Measurements from ENCODE around the gene OR2AJ1.

Gene OR2AJ1, protein sequence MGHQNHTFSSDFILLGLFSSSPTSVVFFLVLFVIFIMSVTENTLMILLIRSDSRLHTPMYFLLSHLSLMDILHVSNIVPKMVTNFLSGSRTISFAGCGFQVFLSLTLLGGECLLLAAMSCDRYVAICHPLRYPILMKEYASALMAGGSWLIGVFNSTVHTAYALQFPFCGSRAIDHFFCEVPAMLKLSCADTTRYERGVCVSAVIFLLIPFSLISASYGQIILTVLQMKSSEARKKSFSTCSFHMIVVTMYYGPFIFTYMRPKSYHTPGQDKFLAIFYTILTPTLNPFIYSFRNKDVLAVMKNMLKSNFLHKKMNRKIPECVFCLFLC
- long read RNA-seq, donor 1: 0 reads
- long read RNA-seq, donor 2: 0 reads
- long read RNA-seq, donor 3: 0 reads
- long read RNA-seq, donor 4: 0 reads
- long read RNA-seq, donor 5: 0 reads
- long read RNA-seq, donor 6: 0 reads
- long read RNA-seq, donor 7: 0 reads
- long read RNA-seq, donor 8: 0 reads

DNA sequence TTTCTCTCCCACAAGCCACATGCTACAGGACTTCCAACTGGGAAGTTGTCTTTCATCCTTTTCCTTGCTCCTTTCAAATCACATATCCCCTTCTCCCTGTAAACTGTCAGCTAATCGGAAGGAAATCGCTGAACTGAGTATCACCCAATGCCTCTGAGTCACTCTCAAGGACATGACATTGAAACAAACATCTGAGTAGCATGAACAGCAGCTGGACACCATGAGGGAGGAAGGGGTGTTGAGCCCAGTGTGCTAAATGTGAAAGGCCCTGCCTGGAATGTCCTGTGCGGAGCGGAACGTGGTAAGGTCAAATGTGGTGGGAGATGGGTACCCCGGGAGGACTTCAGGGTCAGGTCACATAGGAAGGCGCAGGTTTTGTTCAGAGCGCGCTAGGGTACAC is at the start of gene OR2AJ1:
TSS of gene OR2AJ1 (plus strand) at position 22 of the 400 bp plus-strand sequence. CDS start 8,880 bp downstream, outside the sequence.
- DNase-seq: no peak

DNA sequence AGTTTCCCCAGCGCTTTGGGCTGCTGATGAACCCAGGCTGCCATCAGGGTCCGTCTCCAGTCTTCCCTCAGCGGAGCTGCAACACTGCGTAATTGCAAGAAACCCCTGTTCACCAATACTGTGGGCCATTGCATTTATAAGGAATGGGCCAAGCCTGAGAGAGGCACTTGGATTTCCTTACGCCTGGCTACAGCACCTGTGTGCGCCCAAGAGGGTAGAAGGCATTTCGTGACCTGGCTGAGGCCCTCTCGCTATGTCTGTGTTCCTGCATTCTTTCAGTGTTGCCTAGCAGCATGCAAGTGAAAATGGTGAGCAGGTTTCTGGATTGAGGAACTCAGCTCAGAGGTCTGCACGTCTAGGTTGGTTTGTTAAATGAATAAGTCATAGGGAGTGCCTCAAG is 41.3 kb upstream of the OR2AJ1 start:
- no peak for DNase-seq

DNA sequence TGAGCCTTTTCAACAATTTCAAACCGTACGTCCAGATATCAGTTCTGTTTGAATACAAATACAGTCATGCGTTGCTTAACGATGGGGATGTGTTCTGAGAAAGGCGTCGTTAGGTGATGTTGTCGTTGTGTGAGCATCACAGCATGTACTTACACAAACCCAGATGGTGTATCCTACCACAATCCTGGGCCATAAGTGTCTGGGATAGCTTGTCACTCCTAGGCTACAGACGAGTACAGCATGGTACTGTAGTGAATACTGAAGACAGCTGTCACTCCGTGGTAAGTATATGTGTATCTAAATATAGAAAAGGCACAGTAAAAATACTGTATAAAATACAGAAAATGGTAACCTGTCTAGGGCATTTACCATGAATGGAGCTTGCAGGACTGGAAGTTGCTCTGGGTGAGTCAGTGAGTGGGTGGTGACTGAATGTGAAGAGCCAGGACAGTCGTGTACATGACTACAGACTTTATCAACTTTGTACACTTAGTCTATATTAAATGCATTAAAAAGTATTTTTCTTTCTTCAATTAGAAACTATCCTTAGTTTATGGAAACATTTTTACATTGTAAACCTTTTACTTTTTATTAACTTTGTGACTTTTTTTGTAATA is 39.8 kb upstream of the OR2AJ1 start:
- DNase-seq: no peak

DNA sequence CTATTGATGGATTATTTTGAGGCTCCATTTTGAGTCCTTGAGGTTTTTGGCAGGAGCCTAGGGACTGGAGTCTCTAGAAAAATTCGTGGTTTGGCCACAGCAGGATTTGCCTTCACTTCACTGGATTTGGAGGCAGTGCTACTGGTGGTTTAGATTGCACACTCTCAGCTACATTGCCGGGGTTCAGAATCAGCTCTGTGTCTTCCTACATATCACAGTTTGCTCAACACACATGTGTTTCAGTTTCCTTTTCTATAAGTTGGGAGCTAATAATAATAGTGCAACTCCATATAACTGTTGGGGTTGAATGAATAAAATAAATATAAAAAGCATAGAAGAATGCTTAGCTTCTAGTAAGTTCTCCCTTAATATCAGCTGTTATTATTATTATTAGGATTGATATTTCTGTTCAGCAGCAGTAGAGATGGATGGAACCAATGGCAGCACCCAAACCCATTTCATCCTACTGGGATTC is 29.5 kb upstream of the OR2AJ1 start, which contains the start of gene OR2W3:
TSS of gene OR2W3 (plus strand) at position 425 of the 475 bp plus-strand sequence. CDS start at position 425, 0 bp downstream.
- DNase-seq: no peak

DNA sequence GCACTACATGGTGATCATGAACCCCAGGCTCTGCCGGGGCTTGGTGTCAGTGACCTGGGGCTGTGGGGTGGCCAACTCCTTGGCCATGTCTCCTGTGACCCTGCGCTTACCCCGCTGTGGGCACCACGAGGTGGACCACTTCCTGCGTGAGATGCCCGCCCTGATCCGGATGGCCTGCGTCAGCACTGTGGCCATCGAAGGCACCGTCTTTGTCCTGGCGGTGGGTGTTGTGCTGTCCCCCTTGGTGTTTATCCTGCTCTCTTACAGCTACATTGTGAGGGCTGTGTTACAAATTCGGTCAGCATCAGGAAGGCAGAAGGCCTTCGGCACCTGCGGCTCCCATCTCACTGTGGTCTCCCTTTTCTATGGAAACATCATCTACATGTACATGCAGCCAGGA is 28.7 kb upstream of the OR2AJ1 start:
- no peak for DNase-seq

DNA sequence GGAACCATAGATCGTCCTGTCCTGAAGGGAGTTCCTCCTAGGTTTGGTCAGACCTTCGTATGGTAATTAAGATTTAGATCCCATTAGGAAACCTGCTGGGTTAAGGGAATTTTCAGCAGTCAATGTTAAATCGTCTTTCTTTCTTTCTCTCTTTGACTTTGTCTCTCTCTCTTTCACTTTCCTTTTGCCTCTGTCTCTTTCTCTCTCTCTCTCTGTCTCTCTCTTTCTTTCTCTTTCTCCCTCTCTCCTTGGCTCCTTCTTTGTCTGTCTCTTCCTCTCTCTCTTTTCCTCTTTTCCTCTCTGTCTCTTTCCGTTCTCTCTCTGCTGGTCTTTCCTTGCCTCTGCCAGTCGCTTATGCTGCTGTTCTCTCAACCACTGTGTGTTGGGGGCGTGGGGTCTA is 20.6 kb upstream of the OR2AJ1 start:
- DNase-seq: no peak

DNA sequence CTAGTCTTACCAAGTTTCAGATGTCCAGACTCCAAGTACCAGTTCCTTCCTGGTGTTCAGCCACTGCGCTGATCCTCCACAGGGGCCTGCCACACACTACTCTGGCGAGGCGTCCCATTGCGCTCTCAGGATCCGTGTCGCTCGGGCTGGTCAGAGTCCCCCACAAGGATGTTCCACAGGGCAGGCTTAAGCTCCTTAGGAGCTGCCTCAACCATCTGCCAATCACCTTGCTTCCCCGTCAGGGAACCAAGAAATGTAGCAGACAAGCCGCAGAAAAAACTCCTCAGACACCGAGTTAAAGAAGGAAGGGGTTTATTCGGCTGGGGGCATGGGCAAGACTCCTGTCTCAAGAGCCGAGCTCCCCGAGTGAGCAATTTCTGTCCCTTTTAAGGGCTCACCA is 19.5 kb upstream of the OR2AJ1 start:
- no peak for DNase-seq

DNA sequence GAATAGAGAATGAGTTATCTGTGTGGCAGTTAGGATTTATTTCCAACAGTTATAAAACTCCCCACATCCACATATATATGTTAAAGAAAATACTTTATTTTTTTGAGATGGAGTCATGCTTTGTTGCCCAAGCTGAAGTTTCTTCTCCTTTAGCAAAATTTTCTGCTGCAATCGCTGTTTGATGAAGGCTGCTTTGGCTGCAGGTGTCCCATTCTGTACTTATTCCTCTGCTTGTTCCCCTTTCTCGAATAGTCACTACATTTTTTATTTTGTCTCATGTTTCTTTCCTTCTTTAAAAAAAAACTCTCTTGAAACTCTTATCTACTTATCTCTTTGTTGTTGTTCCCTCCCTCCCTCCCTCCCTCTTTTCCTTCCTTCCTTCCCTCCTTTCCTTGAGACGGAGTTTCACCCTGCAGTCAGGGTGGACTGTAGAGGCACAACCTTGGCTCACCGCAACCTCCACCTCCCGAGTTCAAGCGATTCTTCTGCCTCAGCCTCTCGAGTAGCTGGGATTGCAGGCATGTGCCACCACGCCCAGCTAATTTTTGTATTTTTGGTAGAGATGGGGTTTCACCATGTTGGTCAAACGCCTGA is 18.7 kb upstream of the OR2AJ1 start:
- no peak for DNase-seq

DNA sequence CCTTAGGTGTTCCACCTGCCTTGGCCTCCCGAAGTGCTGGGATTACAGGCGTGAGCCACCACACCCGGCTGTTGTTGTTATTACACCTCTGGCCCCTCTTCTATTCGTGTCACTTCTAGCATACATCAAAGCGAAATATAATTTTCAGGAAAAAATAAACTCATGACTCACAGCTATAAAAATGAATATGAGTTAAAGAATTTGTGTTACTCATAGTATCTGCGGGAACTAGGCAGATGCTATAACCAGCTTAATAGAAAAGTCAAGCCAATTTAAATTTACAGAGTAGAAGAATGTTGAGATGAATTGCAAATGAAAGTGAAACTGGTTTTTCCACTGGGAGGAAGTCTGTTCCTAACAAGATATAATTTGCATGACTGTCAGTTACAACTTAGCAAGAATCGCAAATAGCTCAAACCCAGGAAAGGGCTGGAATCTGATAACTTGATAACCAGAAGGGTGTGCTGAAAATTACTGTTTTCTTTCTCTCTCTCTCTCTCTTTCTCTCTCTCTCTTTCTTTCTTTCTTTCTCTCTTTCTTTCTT is 18.1 kb upstream of the OR2AJ1 start:
- DNase-seq: no peak

DNA sequence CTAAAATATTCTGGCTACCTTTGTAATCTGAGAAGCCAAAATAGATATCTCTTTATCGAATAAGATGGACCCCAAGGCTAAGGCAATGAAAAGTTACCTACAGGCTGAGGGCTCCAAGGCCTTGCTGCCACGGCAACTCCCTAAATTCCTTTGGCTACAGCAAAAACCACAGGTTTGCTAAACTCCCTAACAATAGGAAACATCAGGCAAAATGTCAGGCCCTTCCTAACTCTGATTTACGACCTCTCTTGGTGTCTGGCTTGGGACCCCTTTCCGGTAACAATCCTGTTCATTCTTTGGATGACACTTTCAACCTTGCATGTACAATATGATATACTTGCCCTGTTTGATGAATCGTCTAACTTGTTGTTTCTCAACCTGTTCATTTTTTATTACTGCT is 15.9 kb upstream of the OR2AJ1 start:
- DNase-seq: no peak

DNA sequence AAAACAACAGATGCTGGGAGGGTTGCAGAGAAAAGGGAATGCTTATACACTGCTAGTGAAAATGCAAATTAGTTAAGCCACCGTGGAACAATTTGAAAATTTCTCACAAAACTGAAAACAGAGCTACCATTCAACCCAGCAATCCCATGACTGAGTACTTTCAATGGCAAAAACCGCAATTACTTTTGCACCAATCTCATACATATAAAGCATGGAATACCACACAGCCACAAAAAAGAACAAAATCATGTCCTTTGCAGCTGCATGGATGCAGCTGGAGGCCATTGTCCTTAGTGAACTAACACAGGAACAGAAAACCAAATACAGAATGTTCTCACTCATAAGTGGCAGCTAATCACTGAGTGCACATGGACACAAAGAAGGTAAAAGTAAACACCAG is 10.9 kb upstream of the OR2AJ1 start:
- no peak for DNase-seq

DNA sequence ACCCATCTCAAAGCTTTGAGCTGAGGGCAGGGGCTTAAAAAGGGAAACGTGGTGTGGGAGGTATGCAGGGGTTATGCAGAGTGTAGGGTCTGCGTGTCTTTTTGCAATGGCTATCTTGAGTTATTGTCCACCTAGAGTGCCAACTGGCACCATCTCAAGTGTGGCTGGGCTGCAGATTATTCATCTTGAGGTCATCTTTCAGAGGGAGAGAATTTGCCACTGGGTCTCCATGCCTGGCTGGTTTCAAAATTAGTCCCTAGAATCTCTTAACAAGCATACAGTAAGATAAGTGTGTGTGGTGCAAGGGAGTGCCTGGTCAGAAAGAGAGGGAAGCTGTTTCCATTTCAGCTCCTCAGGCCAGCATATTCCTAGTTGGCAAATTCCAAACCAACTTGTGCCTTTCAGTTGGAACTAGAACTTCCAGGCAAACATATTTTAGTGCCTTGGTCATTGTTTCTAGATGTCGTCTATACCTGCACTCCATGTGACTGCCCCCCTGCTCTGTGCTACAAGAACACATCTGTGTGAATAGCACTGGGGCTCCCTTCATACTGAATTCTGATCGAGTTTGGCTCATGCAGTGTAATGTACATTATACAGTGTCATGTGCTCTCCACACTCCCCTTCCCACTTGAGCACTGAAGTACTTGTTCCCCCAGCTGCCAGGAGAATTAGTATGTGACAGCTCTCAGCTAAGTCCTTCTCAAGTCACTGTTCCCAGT is 9.6 kb upstream of the OR2AJ1 start:
- DNase-seq: no peak

DNA sequence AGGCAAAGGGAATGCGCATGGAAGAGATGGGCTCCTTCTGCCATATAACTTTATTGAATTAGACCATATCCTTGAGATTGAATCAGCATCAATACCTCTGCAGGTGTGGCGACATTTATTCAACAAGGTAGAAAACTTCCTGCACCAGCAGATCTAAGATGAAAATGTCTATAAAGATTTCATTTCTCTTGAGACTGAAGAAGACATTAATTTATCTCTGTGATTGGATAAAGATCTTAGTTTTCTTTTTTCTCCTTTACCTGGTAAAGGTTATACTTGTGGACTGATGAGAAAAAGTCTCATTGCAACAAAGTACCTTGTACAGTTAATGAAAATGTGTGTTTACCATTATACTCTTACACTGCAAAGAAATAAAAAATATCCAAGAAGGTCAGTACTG is 4.7 kb upstream of the OR2AJ1 start, which contains the start of gene OR2T8:
TSS of gene OR2T8 (plus strand) at position 301 of the 400 bp plus-strand sequence. CDS start 766 bp downstream, outside the sequence.
- no peak for DNase-seq

DNA sequence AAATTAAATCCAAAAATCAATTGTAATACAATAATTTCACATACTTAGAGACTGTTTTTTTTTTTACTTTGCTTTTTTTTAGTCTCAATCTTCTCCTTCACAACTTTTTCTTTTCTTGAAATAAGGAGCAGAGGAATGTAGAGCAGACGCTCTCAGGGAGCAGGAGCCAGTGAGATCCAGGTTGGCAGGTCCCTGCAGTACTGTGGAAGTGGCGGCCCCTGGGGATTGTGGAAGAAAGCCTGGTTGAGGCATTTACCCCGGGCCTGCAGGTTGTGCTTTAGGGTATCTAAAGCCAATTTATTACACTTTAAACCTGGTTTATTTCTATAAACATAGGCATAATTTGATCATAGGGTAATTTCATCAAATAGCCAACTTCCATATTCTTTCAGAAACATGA is 748 bp upstream of the OR2AJ1 start:
- DNase-seq: no peak

DNA sequence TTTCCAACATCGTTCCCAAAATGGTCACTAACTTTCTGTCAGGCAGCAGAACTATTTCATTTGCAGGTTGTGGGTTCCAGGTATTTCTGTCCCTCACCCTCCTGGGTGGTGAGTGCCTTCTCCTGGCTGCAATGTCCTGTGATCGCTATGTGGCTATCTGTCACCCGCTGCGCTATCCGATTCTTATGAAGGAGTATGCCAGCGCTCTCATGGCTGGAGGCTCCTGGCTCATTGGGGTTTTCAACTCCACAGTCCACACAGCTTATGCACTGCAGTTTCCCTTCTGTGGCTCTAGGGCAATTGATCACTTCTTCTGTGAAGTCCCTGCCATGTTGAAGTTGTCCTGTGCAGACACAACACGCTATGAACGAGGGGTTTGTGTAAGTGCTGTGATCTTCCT is 9.3 kb downstream of the OR2AJ1 start:
- DNase-seq: no peak

DNA sequence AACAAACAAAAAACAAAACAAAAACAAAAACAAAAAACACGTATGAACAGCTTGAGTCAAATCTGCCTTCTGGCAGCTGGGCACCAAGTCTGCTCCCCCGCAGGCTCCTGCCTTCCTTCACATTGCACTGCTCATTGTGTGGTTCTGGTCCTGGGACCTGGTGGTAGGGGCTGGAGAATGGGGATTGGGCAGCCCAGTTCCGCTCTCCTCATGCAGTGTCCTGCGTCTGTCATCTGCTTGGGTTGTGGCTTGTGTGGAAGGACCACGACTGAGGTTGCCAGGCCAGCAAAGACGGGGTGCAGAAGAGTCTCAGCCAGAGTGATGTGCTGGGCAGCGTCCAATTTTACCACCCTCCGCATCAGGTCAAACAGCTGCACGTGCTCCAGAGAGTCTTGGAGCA is 11.1 kb downstream of the OR2AJ1 start:
- DNase-seq: no peak

DNA sequence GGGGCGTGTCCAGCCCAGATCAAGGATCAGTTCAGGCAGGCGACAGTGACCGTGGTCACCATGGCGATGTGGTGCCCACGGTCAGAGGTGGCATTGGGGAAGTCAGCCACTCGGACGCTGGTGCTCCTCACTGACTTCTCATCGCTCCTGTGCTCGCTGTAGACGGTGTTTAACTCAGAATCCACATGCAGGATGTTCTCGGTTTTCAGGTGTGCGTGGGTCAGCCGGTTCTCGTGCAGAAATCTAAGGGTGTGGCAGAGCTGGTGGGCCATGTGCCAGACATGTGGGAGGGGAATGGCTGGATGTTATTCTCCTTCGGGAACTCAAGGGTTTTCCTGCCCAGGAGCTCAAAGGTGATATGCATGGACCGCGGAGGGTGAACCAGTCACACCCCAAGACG is 11.7 kb downstream of the OR2AJ1 start:
- DNase-seq: no peak

DNA sequence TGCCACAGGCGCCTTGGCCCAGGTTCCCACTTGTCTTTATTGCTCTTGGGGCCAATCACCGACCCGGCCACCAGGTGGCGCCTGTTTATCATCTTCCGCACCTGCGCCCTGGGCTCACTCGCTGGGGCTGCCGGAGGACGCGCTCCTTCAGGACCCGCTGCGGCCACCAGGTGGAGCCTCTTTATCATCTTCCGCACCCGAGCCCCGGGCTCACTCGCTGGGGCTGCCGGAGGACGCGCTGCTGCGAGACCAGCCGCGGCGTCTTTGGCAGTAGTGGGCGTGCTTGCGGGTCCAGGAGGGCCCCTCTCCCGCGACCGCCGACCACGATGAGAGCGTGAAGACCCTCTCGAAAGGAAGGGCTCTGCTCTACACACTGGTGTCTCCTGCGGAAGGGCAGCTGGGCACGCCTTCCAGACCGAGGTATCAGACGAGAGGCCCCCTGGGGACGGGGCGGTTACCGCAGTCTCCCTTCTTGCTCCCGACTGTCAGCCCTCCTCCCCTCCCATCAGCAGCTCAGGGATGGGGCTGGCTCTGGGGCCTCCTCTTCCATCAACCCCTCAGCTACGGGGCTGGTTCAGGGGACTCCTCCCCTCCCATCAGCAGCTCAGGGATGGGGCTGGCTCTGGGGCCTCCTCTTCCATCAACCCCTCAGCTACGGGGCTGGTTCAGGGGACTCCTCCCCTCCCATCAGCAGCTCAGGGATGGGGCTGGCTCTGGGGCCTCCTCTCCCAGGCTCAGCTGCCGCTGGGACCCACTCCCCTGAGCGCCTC is 12.5 kb downstream of the OR2AJ1 start:
- DNase-seq: peak; percentile 12

DNA sequence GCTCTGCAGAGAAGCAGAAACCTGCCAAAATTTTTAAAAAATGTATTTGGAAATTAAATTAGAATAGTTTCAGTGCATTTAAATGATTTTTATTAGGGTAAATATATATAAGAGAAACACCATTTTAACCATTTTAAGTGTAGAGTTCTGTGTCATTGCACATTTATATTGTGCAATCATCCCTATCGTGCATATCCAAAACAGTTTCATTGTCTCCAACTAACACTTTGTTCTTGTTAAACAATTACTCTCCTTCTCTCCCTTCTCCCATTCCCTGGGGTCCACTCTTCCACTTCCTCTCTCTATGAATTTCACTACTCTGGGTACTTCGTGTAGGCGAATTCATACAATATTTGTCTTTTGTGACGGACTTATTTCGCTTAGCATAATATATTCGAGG is 17.9 kb downstream of the OR2AJ1 start:
- no peak for DNase-seq

DNA sequence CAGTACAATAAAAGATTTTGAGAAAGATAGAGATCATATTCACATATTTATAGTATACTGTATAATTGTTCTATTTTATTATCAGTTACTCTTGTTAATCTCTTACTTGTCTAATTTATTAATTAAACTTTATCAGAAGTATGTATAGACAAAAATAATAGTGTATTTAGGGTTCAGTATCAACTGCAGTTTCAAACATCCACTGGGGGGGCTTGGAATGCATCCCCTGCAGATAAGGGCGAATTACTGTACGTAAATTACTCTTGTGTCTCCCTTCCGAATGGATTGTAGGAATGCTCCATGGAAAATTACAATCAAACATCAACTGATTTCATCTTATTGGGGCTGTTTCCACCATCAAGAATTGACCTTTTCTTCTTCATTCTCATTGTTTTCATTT is 23.9 kb downstream of the OR2AJ1 start, which contains the start of gene OR2L8:
TSS of gene OR2L8 (plus strand) at position 301 of the 400 bp plus-strand sequence. CDS start at position 301, 0 bp downstream.
- no peak for DNase-seq

DNA sequence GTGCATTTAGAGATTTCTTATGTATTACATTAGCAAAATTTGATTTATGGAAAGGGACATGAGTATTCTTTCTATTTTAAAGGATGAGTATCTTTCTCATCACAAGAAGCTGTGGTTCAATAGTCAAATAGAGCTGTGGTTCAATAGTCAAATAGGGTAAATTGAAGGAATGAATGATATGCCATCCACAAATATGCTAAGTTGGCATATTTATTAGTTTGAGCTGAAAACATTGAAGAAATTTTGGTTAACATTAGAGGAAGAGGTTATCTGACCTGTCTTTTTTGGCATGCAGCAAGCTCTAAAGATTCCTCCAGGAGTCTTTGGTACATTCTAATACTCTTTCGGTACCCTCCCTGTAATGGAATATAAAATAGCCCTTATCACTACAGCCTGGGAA is 28.7 kb downstream of the OR2AJ1 start:
- DNase-seq: no peak
